ENCODE data around the gene ATG4B.

DNA sequence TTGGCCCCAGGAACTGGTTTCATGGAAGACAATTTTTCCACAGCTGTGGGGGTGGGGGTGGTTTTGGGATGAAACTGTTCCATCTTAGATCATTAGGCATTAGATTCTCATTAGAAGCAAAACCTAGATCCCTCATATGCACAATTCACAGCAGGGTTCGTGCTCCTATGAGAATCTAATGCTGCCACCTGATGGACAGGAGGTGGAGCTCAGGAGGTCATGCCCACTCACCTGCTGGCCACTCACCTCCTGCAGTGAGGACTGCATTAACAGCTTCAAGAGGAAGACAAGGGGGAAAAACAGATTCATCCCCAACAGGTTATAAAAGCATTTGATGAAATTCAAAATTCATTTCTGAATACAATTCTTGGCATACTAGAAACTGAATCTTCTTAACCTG lies 39.0 kb upstream of the ATG4B start:
- TF ChIP-seq, protein P1, sequence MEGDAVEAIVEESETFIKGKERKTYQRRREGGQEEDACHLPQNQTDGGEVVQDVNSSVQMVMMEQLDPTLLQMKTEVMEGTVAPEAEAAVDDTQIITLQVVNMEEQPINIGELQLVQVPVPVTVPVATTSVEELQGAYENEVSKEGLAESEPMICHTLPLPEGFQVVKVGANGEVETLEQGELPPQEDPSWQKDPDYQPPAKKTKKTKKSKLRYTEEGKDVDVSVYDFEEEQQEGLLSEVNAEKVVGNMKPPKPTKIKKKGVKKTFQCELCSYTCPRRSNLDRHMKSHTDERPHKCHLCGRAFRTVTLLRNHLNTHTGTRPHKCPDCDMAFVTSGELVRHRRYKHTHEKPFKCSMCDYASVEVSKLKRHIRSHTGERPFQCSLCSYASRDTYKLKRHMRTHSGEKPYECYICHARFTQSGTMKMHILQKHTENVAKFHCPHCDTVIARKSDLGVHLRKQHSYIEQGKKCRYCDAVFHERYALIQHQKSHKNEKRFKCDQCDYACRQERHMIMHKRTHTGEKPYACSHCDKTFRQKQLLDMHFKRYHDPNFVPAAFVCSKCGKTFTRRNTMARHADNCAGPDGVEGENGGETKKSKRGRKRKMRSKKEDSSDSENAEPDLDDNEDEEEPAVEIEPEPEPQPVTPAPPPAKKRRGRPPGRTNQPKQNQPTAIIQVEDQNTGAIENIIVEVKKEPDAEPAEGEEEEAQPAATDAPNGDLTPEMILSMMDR (IDR thresholded peaks at IDR 0.05), result peak in 1 of 3 donors; percentile 31
- no peak for TF ChIP-seq POLR2A (IDR thresholded peaks at IDR 0.05)
- no peak for TF ChIP-seq POLR2AphosphoS5 (IDR thresholded peaks at IDR 0.05)
